Omental fat pad (tissue), 4 donors: Measurements from ENCODE around the gene MUCL3. TPM values are rescaled to one million over a fixed set of nuclear protein-coding genes. Genes with fewer than 3 reads are reported as not detected.
"Not testable (repeated sequence)": the region's sequence is repeated elsewhere in the genome, so short reads cannot be mapped to it uniquely, and the experiment has no call there.

Source experiments
- ATAC-seq: fragments of 150-250 bp; one replicate; pipeline ENCODE4 v1.9.1; 2016; ENCODE audit warnings: mild to moderate bottlenecking, moderate library complexity; ENCODE audit not compliant: low FRiP score
- DNase-seq: peaks from one replicate; pipeline ENCODE4 v3.0.0-alpha.2; 2019; ENCODE audit warnings: low spot score
- total RNA-seq, 4 donors: library from RNA; depleted of rRNA; stranded (reverse); fragments of >200 nt; gene quantifications; one replicate each; pipeline ENCODE4 v1.1.0, GENCODE V29; 2016
- TF ChIP-seq, protein P1 (sequence below), 3 donors: fragments of 450-650 bp; IDR thresholded peaks; one replicate each; pipeline ENCODE4 v1.5.1; 2016 to 2017; ENCODE audit warnings: antibody characterized with exemption in 3 of 3, mild to moderate bottlenecking in 3 of 3, moderate library complexity in 2 of 3

Gene MUCL3
- total RNA-seq, 4 donors from 2014 or later = 0.19 TPM; not detected in 3

DNA sequence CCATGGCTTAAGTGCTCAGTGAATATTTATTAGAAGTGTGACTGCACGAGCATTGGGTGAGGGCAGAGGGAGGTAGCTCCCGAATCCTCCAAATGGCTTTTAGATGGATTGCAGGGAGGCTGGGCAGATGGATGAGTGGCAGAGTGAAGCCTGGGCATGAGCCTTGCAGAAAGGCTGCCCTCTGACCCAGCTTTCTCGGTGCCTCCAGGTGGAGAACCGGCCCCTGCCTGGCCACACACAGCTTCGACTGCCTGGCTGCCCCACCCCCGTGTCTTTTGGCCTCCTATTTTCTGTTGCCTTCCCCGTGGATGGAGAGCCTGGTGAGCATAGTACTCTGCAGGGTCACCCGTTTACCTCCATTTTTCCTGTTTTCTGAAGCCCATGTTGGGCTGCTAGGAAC lies 23.3 kb upstream of the MUCL3 start:
- DNase-seq (no peak), ATAC-seq (no peak)
- TF ChIP-seq, protein P1, sequence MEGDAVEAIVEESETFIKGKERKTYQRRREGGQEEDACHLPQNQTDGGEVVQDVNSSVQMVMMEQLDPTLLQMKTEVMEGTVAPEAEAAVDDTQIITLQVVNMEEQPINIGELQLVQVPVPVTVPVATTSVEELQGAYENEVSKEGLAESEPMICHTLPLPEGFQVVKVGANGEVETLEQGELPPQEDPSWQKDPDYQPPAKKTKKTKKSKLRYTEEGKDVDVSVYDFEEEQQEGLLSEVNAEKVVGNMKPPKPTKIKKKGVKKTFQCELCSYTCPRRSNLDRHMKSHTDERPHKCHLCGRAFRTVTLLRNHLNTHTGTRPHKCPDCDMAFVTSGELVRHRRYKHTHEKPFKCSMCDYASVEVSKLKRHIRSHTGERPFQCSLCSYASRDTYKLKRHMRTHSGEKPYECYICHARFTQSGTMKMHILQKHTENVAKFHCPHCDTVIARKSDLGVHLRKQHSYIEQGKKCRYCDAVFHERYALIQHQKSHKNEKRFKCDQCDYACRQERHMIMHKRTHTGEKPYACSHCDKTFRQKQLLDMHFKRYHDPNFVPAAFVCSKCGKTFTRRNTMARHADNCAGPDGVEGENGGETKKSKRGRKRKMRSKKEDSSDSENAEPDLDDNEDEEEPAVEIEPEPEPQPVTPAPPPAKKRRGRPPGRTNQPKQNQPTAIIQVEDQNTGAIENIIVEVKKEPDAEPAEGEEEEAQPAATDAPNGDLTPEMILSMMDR (IDR thresholded peaks at IDR 0.05) = no peak

DNA sequence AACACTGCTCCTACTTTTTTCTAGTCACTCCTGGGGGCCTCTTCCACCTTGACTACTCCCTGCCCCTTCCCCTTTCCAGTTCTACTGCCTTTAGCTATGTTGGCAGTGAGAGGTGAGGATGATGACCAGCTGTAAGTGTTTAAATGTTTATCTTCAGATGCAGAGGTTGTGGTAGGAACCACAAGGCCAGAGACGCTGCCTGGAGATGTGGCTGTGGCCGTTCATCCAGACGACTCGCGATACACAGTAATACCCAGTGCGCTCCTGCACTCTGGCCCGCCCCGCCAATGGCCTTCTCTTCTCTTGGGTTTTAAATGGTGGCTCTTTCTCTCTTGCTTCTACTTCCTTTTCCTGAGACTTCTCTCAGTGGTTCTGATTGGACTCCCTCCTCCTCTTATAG lies 22.1 kb upstream of the MUCL3 start:
- no peak for ATAC-seq

DNA sequence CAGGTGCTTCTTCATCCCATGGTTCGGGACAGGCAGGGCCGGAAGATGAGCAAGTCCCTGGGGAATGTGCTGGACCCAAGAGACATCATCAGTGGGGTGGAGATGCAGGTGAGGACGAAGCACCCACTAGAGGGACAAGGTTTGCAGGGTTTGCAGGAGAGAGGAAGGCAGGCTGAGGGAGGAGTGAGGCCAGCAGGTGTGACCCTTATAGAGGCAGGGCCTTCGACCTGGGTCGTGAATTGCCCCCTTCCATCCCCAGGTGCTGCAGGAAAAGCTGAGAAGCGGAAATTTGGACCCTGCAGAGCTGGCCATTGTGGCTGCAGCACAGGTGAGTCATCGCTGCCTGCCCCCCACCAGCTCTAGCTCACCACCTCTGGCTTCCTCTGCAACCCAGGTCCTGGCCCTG lies 18.3 kb upstream of the MUCL3 start:
- TF ChIP-seq, protein P1 (IDR thresholded peaks at IDR 0.05) = no peak
- ATAC-seq (no peak), DNase-seq (no peak)

More for the DNA sequence above, 22.1 kb upstream of the MUCL3 start:
- no peak for DNase-seq
- TF ChIP-seq, protein P1 (IDR thresholded peaks at IDR 0.05) = no peak

DNA sequence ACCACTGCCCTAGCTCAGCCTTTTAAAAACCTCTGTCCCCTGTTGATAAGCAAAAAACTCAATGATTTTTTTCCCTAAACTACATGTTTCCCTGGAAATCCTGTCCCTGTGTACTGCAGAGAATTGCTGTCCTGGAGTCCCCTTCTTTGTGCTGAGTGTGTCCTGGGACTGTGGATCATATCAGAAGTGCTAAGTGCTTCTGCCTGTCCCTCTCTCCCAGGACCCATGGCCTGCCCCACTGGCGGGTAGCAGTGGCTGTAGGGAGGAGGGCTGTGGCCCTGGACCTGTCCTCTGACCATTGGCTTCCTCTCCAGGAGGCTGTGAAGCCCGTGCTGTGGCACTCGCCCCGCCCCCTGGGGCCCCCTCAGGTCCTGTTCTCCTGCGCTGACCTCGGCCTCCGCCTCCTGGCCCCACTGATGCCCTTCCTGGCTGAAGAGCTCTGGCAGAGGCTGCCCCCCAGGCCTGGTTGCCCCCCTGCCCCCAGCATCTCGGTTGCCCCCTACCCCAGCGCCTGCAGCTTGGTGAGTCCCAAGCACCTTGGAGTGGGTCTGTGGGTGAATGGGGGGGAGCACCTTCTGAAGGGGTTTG lies 16.6 kb upstream of the MUCL3 start:
- ATAC-seq, DNase-seq: not testable (repeated sequence)

DNA sequence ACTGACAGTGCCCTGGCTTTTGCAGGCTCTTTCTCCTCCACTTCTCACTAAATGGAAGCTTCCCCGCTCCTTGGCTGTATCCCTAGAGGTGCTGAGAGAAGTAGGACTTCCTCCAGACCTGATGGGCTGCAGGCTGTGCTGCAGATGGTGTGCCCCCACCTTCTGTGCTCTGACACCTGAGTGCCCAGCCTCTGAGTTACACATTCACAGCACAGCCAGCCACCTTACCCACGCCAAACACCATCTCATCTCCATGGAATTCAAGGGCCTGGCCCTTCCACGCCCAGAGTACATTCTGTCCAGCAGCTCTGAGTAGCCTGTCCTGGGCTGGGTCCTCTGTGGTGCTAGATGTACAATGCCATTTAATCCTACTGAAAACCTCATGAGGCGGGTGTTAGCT lies 14.1 kb upstream of the MUCL3 start:
- ATAC-seq = peak; percentile 65
- DNase-seq = no peak
- TF ChIP-seq, protein P1 (IDR thresholded peaks at IDR 0.05) = no peak

DNA sequence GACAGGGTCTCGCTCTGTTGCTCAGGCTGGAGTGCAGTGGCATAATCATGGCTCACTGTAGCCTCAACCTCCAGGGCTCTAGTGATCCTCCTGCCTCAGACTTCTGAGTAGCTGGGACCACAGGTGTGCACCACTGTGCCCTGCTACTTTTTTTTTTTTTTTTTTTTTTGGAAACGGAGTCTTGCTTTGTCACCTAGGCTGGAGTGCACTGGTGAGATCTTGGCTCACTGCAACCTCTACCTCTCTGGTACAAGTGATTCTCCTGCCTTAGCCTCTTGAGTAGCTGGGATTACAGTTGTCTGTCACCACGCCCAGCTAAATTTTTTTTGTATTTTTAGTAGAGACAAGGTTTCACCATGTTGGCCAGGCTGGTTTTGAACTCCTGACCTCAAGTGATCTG lies 13.7 kb upstream of the MUCL3 start:
- ATAC-seq = not testable (repeated sequence)

DNA sequence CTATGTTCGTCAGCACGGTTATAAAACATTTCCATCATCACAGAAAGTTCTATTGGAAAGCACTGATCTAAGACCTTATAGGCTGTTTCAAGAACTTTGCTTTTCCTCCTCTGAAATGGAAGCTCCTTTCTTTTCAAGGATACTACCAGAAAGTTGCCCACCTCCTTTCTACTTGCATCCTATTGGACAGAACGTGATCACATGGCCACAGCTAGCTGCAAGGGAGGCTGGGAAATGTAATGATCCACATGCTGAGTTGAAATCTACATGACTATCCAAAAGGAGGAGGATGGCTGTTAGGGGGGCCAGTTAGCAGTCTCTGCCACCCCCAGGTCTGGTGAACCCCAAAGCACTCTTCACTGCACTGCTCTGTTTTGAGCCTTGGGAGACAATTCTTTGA lies 12.1 kb upstream of the MUCL3 start:
- ATAC-seq (no peak), DNase-seq (no peak)
- TF ChIP-seq, protein P1 (IDR thresholded peaks at IDR 0.05) = no peak

More for the DNA sequence above, 13.7 kb upstream of the MUCL3 start:
- not testable (repeated sequence) for DNase-seq

DNA sequence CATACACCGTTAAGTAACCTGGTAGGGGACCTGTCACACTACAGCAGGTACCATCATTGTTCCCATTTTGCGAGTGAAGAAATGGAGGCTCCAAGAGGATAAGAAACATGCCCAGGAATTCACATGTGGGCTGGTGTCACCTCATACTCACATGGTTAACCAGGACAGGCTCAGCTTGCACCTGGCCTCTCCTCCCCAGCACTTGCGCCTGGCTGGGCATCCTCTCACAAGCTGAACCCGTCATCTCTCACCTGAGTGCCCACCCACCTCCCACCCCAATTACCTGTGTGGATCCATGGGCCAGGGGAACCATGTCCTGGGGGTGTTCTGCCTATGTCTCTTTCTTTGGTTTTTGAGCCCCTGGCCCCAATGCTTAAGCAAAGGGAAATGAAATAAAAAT lies 10.3 kb upstream of the MUCL3 start:
- ATAC-seq (no peak), DNase-seq (no peak)
- TF ChIP-seq, protein P1 (IDR thresholded peaks at IDR 0.05) = no peak
